GM04504 (cell line): ENCODE data around the gene CDYL.
A peak's percentile ranks its signal among the peaks of the same experiment; 100 is the strongest.

Experiments used
- DNase-seq: peaks from one replicate; pipeline ENCODE4 v3.0.0-alpha.2; 2012; ENCODE audit warnings: low read depth

CDYL gene

GRCh38 chr6:4909063-4909706, 133.0 kb downstream of the CDYL start:
- no peak for DNase-seq

- no peak for DNase-seq
Observed at GRCh38 chr6:4910037-4910760, 134.0 kb downstream of the CDYL start.

- DNase-seq = no peak
Observed at GRCh38 chr6:4912559-4912958, 136.4 kb downstream of the CDYL start.

GRCh38 chr6:4913705-4914419, 137.7 kb downstream of the CDYL start:
- no peak for DNase-seq

- DNase-seq = peak; percentile 39
Observed at GRCh38 chr6:4914420-4915159, 138.4 kb downstream of the CDYL start.

GRCh38 chr6:4916954-4917561, 140.9 kb downstream of the CDYL start:
- DNase-seq = no peak

- DNase-seq = no peak
Observed at GRCh38 chr6:4920914-4921410, 144.8 kb downstream of the CDYL start.

GRCh38 chr6:4922488-4923037, 146.4 kb downstream of the CDYL start:
- no peak for DNase-seq

- DNase-seq = no peak
Observed at GRCh38 chr6:4923081-4923480, 146.9 kb downstream of the CDYL start.

GRCh38 chr6:4924661-4925271, 148.6 kb downstream of the CDYL start:
- DNase-seq = no peak

- no peak for DNase-seq
Observed at GRCh38 chr6:4925580-4925979, 149.4 kb downstream of the CDYL start.

GRCh38 chr6:4928426-4928825, 152.2 kb downstream of the CDYL start:
- DNase-seq = no peak

GRCh38 chr6:4929097-4929718, 153.0 kb downstream of the CDYL start:
- no peak for DNase-seq

- no peak for DNase-seq
Observed at GRCh38 chr6:4930025-4930691, 154.0 kb downstream of the CDYL start.

GRCh38 chr6:4931530-4932227, 155.5 kb downstream of the CDYL start:
- DNase-seq = no peak

- no peak for DNase-seq
Observed at GRCh38 chr6:4932228-4932903, 156.2 kb downstream of the CDYL start.

GRCh38 chr6:4935486-4935885, 159.3 kb downstream of the CDYL start:
- no peak for DNase-seq

GRCh38 chr6:4935975-4936680, 159.9 kb downstream of the CDYL start:
- no peak for DNase-seq
